ENCODE measurements around the gene ZNF273.

DNA sequence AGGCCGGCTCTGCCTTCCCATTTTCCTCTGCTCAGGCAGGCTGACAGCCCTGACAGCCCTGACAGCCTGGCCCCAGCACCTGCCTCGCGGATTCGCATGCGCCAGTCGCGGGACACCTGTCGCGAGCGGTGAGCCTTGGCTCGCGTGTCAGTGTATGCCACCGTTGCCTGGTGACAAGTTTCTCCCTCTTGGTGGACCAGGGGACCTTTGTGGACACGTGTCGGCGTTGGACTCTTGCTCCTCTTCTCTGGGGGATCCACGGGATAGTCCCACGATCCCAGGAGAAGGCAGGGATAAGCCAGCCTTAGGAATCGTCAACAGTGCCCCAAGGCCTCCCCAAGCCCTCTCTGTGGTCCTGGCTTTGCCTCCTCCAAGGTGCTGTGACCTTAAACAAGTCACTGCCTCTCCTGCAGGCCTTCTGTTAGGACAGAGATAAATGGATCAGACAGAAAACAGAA, 18.1 kb upstream of the ZNF273 start:
- TF ChIP-seq, protein P1, sequence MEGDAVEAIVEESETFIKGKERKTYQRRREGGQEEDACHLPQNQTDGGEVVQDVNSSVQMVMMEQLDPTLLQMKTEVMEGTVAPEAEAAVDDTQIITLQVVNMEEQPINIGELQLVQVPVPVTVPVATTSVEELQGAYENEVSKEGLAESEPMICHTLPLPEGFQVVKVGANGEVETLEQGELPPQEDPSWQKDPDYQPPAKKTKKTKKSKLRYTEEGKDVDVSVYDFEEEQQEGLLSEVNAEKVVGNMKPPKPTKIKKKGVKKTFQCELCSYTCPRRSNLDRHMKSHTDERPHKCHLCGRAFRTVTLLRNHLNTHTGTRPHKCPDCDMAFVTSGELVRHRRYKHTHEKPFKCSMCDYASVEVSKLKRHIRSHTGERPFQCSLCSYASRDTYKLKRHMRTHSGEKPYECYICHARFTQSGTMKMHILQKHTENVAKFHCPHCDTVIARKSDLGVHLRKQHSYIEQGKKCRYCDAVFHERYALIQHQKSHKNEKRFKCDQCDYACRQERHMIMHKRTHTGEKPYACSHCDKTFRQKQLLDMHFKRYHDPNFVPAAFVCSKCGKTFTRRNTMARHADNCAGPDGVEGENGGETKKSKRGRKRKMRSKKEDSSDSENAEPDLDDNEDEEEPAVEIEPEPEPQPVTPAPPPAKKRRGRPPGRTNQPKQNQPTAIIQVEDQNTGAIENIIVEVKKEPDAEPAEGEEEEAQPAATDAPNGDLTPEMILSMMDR (conservative IDR thresholded peaks at IDR 0.05; ENCODE audit: low read length), result no peak
- TF ChIP-seq EZH2phosphoT487 (IDR thresholded peaks at IDR 0.05; ENCODE audit: borderline replicate concordance, low read depth, low read length), result no peak

All from OCI-LY7 (cell line).